B cell (primary cell): ENCODE data around the gene TK2. TPM values are rescaled to one million over a fixed set of nuclear protein-coding genes. Genes with fewer than 3 reads are reported as not detected.
"Not testable (repeated sequence)": the region's sequence is repeated elsewhere in the genome, so short reads cannot be mapped to it uniquely, and the experiment has no call there.

Experiments used
- ATAC-seq: fragments of 200-7000 bp; cut with Tn5 transposase; one replicate; pipeline ENCODE4 v1.10.0; 2021; ENCODE audit warnings: low read depth, mild to moderate bottlenecking, moderate number of reproducible peaks, moderate library complexity
- CTCF ChIA-PET: fragments of 350-600 bp; sonication (Branson Sonifier 250); formaldehyde crosslinking; loops from one replicate; lab custom pipeline; 2021; ENCODE audit warnings: antibody characterized with exemption, inconsistent platforms; lab: Charles Lee
- POLR2A ChIA-PET: fragments of 350-600 bp; sonication (Branson Sonifier 250); formaldehyde crosslinking; loops from one replicate; lab custom pipeline; 2021; ENCODE audit warnings: antibody characterized with exemption; lab: Charles Lee
- DNase-seq: peaks from one replicate; pipeline ENCODE4 v3.0.0; 2013
- H2AFZ ChIP-seq: 2 replicates; pipeline ENCODE4 v1.6.1; 2012; ENCODE audit warnings: mild to moderate bottlenecking, low read depth, low read length; ENCODE audit not compliant: insufficient read depth, poor library complexity, severe bottlenecking
- H3K27ac ChIP-seq, 2 donors: 1 replicate in 1 of 2; 2 replicates in 1 of 2; pipeline ENCODE4 v1.5.1; 2012 to 2013; ENCODE audit warnings: low read length in 2 of 2, mild to moderate bottlenecking in 2 of 2, moderate library complexity in 1 of 2
- H3K27me3 ChIP-seq, 4 experiments: fragments of 200-600 bp in 1 of 4; sonication (generic) in 1 of 4; replicated peaks in 1 of 4; 1 replicate in 2 of 4; 2 replicates in 2 of 4; pipeline versions ENCODE4 v1.6.1 to v1.7.0; 2013 to 2016; ENCODE audit warnings: low read length in 3 of 4, mild to moderate bottlenecking in 2 of 4, mixed read lengths in 1 of 4, moderate library complexity in 1 of 4; ENCODE audit not compliant: insufficient read depth in 4 of 4, control insufficient read depth in 3 of 4; ENCODE audit errors: control extremely low read depth in 1 of 4
- H3K36me3 ChIP-seq, 2 experiments: replicated peaks in 1 of 2; 1 replicate in 1 of 2; 2 replicates in 1 of 2; pipeline versions ENCODE4 v1.6.1 to v1.7.1; 2013; ENCODE audit warnings: low read length in 1 of 2; ENCODE audit not compliant: insufficient read depth in 2 of 2, control insufficient read depth in 1 of 2; ENCODE audit errors: control extremely low read depth in 1 of 2, extremely low read depth in 1 of 2
- H3K4me1 ChIP-seq, 2 donors: fragments of 200-600 bp in 1 of 2; sonication (generic) in 1 of 2; 1 replicate in 1 of 2; 2 replicates in 1 of 2; pipeline versions ENCODE4 v1.5.1 to v1.6.1; 2013 to 2017; ENCODE audit warnings: low read length in 2 of 2; ENCODE audit not compliant: control insufficient read depth in 2 of 2, insufficient read depth in 2 of 2
- H3K4me2 ChIP-seq: replicated peaks from 2 replicates; pipeline ENCODE3; 2012; ENCODE audit warnings: mild to moderate bottlenecking, low read depth, low read length; ENCODE audit not compliant: poor library complexity, severe bottlenecking
- H3K4me3 ChIP-seq, 5 experiments: fragments of 200-600 bp in 1 of 5; sonication (generic) in 1 of 5; 1 replicate in 3 of 5; 2 replicates in 2 of 5; pipeline versions ENCODE4 v1.5.1 to v1.7.0; 2011 to 2016; ENCODE audit warnings: low read length in 4 of 5, mild to moderate bottlenecking in 4 of 5, low read depth in 2 of 5, control low read depth in 1 of 5, moderate library complexity in 1 of 5; ENCODE audit not compliant: insufficient read depth in 1 of 5; ENCODE audit errors: control extremely low read depth in 1 of 5, extremely low read depth in 1 of 5
- H3K79me2 ChIP-seq: fragments of 200-600 bp; sonication (generic); one replicate; pipeline ENCODE4 v1.6.0; 2016; ENCODE audit warnings: low read length; ENCODE audit not compliant: control insufficient read depth, insufficient read depth
- H3K9ac ChIP-seq: fragments of 200-600 bp; sonication (generic); 2 replicates; pipeline ENCODE4 v1.6.1; 2017; ENCODE audit warnings: mild to moderate bottlenecking, low read length, moderate library complexity
- H3K9me3 ChIP-seq, 3 donors: one replicate each; pipeline versions ENCODE4 v1.6.1 to v1.7.1; 2013; ENCODE audit warnings: low read length in 2 of 3; ENCODE audit not compliant: control insufficient read depth in 2 of 3, insufficient read depth in 1 of 3; ENCODE audit errors: control extremely low read depth in 1 of 3
- H4K20me1 ChIP-seq: 2 replicates; pipeline ENCODE4 v1.6.0; 2012; ENCODE audit warnings: mild to moderate bottlenecking, low read length; ENCODE audit not compliant: insufficient read depth, control insufficient read depth, poor library complexity, severe bottlenecking
- H3K27ac Mint-ChIP-seq: one replicate; pipeline ENCODE4 v1.8.0; 2021; ENCODE audit warnings: mixed read lengths
- H3K27me3 Mint-ChIP-seq: one replicate; pipeline ENCODE4 v1.8.0; 2021; ENCODE audit warnings: mixed read lengths
- H3K4me1 Mint-ChIP-seq: one replicate; pipeline ENCODE4 v1.8.0; 2021; ENCODE audit warnings: mixed read lengths
- H3K4me3 Mint-ChIP-seq: one replicate; pipeline ENCODE4 v1.8.0; 2021; ENCODE audit warnings: mixed read lengths
- H3K9me3 Mint-ChIP-seq: one replicate; pipeline ENCODE4 v1.8.0; 2022; ENCODE audit warnings: mixed read lengths; ENCODE audit not compliant: insufficient read depth
- EZH2 ChIP-seq: IDR thresholded peaks from 2 replicates; pipeline ENCODE4 v1.6.1; 2012; ENCODE audit warnings: borderline replicate concordance, low read depth, mild to moderate bottlenecking, moderate library complexity, low read length; ENCODE audit not compliant: insufficient read depth, poor library complexity, severe bottlenecking
- WGBS: methylation state at CpG from one replicate; pipeline ENCODE4 v1.1.5; 2013; ENCODE audit warnings: missing lambda C conversion rate; ENCODE audit not compliant: insufficient coverage; 5-methylcytosine and 5-hydroxymethylcytosine counted together
- intact Hi-C: fragments of 100-400 bp; cut with micrococcal nuclease; formaldehyde crosslinking; loops from one replicate; pipeline ENCODE4 v1.10.0; 2022
- polyA plus RNA-seq: library from polyadenylated mRNA; depleted of rRNA; stranded (reverse); fragments of >200 nt; gene quantifications from 2 replicates; pipeline ENCODE4 v1.2.3, GENCODE V29; 2012
- total RNA-seq, 2 donors: library from RNA; stranded (reverse); fragments of 120-200 nt in 1 of 2; gene quantifications; 1 replicate in 1 of 2; 2 replicates in 1 of 2; pipeline versions ENCODE4 v1.2.3 to v1.2.4, GENCODE V29; 2013 to 2022
- TF ChIP-seq, protein P1 (sequence below): fragments of 200-600 bp; IDR thresholded peaks from one replicate; pipeline ENCODE4 v1.8.0; 2022; ENCODE audit warnings: antibody characterized with exemption, mild to moderate bottlenecking

The TK2 gene
- total and polyA plus RNA-seq, 2 donors (not counting 1 experiment from before 2014, with no cell fraction given): 2.9 to 9.7 TPM

DNA sequence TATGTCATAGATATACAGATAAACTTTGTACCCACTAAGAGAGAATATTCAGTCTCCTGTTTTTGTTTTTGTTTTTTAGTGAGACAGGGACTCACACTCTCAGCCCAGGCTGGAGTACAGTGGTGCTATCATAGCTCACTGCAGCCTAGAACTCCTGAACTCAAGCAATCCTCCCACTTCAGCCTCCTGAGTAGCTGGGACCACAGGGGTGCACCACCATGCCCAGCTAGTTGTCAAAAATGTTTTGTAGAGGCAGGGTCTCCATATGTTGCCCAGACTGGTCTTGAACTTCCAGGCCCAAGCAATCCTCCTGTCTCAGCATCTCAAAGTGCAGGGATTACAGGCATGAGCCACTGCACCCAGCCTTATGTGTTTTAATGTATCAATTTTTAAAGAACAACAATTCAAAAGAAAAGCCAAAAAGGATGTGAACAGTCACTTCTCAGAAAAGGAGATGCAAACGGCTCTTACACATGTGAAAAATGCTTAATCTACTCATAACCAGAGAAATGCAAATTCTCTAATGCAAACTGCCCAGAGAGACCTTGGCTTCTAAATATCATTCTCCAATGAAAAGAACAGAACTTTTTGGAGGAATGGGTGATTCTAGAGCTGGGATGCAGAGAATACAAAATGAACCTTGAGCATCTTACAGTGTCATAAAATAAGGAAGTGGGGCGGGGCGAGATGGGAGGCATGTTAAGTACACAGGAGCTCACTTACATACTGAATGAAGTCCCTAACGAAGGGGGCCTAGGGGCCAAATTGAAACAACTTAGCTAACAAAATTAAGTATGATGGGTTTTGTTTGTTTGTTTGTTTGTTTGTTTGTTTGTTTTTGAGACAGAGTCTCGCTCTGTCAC is 47.3 kb upstream of the TK2 start:
- peaks cover 2 to 28% (median 21%) of the 10 kb centered on the region in 3 donors for H3K9me3 ChIP-seq
- no peak overlapping the region for H3K9ac ChIP-seq
- no peak for TF ChIP-seq EZH2
- TF ChIP-seq, protein P1, sequence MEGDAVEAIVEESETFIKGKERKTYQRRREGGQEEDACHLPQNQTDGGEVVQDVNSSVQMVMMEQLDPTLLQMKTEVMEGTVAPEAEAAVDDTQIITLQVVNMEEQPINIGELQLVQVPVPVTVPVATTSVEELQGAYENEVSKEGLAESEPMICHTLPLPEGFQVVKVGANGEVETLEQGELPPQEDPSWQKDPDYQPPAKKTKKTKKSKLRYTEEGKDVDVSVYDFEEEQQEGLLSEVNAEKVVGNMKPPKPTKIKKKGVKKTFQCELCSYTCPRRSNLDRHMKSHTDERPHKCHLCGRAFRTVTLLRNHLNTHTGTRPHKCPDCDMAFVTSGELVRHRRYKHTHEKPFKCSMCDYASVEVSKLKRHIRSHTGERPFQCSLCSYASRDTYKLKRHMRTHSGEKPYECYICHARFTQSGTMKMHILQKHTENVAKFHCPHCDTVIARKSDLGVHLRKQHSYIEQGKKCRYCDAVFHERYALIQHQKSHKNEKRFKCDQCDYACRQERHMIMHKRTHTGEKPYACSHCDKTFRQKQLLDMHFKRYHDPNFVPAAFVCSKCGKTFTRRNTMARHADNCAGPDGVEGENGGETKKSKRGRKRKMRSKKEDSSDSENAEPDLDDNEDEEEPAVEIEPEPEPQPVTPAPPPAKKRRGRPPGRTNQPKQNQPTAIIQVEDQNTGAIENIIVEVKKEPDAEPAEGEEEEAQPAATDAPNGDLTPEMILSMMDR: no peak
- no peaks in the 10 kb centered on the region for H3K36me3 ChIP-seq
- Mint-ChIP-seq H3K9me3 (peaks cover 6% of the 10 kb centered on the region), H3K4me1 (peaks cover 8% of the 10 kb centered on the region), H3K4me3 (no peak overlapping the region), H3K27ac (no peak overlapping the region), H3K27me3 (peaks cover 25% of the 10 kb centered on the region)
- H3K27ac ChIP-seq: no peak overlapping the region
- H3K27me3 ChIP-seq: peaks cover 0 to 17% (median 11%) of the 10 kb centered on the region in 4 experiments
- POLR2A ChIA-PET: no interaction called here
- H4K20me1 ChIP-seq: no peaks in the 10 kb centered on the region
- DNase-seq (no peak), ATAC-seq (no peak)
- intact Hi-C loops: no loop called here
- WGBS: 44% methylated on average over 3 of the region's 5 CpGs
- H3K4me3 ChIP-seq: no peak overlapping the region
- no peak overlapping the region for H3K4me2 ChIP-seq
- CTCF ChIA-PET: interaction anchor here (1.2 kb wide), 1 partner anchor 115 kb away, joined by 3 read pairs; no protein-coding TSS in a partner anchor
- H3K79me2 ChIP-seq: no peaks in the 10 kb centered on the region
- H2AFZ ChIP-seq: no peak overlapping the region
- H3K4me1 ChIP-seq: peaks cover 8 to 9% of the 10 kb centered on the region in 2 donors

DNA sequence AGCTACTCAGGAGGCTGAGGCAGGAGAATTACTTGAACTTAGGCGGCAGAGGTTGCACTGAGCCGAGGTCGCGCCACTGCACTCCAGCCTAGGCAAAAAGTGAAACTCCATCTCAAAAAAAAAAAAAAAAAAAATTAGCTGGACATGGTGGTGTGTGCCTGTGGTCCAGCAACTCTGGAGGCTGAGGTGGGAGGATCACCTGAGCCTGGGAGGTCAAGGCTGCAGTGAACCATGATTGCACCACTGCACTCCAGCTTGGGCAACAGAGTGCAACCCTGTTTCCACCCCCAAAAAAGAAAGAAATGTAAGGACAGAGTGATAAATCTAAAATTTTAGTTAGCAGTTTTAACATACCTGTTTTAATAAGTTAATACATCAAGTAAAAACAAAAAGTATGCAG is 46.6 kb upstream of the TK2 start:
- intact Hi-C loops, H2AFZ ChIP-seq, ATAC-seq, H3K9ac ChIP-seq, H3K4me1 Mint-ChIP-seq, H3K27ac ChIP-seq, H3K4me3 Mint-ChIP-seq, H3K4me2 ChIP-seq, DNase-seq, H3K36me3 ChIP-seq, H3K9me3 Mint-ChIP-seq, H3K79me2 ChIP-seq, H3K4me3 ChIP-seq, POLR2A ChIA-PET, H4K20me1 ChIP-seq, H3K27ac Mint-ChIP-seq, H3K4me1 ChIP-seq: not testable (repeated sequence)
- CTCF ChIA-PET: interaction anchor here (1.2 kb wide), 2 partner anchors 12 to 114 kb away, joined by 3 to 8 read pairs; no protein-coding TSS in a partner anchor
- H3K27me3 Mint-ChIP-seq: peaks cover 25% of the 10 kb centered on the region
- Histone ChIP-seq H3K9me3 (peaks cover 2 to 21% (median 17%) of the 10 kb centered on the region in 3 donors), H3K27me3 (peaks cover 0 to 17% (median 8%) of the 10 kb centered on the region in 4 experiments)
- no CpG with 5 or more reads among the region's 4 CpGs for whole genome bisulfite sequencing
